Inflammatory macrophage (primary cell): ENCODE measurements around the gene ANO2.
A peak's percentile ranks its signal among the peaks of the same experiment; 100 is the strongest.

ENCODE experiments used
- DNase-seq, 2 donors: peaks; one replicate each; pipeline ENCODE4 v3.0.0-alpha.2; 2020 to 2022

ANO2 gene

GRCh38 chr12:5773550-5773949 is 171.5 kb downstream of the ANO2 start:
- DNase-seq = no peak

- DNase-seq = no peak
Observed at GRCh38 chr12:5771756-5772155, 173.3 kb downstream of the ANO2 start.

DNA sequence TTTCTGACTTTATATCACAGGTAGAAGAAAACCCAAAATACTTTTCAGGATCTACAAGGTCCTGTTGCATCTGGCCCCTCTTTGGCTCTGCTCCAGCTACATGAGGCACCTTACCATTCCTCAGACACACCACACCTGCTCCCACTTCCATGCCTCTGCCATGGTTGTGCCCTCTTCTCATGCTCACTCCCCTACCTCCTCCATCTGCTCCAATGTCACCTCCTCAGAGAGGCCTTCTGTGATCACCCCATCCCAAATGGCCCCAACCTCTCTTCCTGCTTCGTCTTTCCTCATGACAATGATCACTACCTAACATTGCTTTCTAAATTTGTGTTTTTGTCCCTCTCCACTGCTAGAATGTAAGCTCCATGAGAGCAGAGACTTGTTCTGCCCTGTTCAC is 174.3 kb downstream of the ANO2 start:
- DNase-seq = no peak

GRCh38 chr12:5768581-5769196 is 176.4 kb downstream of the ANO2 start:
- DNase-seq = no peak

DNA sequence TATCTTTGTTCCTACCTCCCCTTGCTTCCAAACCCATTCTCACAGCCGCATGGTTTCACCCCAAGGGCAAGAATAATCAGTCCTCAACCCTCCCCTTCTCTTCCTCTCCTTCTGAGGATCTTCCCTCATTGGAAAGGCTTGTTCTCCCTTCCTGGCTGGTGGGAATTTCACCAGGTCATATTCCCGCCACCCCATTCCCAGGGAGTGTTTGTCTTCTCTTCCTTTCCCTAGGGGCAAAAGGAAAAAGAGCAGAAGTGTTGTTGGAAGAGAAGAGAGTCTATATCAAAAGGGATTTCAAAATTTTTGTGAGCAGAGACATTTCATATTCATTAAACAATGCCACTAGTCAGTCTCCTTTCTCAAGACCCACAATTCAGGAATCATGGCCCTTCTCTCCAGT is 176.9 kb downstream of the ANO2 start:
- no peak for DNase-seq

GRCh38 chr12:5758347-5758746 is 186.7 kb downstream of the ANO2 start:
- DNase-seq = no peak

- DNase-seq = no peak
Observed at GRCh38 chr12:5756338-5756842, 188.7 kb downstream of the ANO2 start.

DNA sequence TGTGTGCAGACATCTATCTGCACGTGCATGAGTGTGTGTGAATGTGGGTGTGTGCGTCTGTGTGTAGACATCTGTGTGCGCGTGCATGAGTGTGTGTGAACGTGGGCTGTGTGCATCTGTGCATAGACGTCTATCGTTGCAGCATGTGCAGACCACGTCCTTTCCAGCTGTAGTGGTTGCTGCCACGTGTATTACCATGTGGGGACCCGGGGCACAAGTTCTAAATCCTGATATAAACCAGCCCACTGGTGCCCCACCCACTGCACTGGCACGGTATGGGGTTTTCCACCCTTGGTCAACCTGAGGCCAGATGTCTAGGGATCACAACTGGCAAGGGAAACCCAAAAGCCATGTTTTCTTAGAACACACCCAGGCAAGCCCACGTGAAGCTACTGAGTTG is 197.0 kb downstream of the ANO2 start:
- no peak for DNase-seq

DNA sequence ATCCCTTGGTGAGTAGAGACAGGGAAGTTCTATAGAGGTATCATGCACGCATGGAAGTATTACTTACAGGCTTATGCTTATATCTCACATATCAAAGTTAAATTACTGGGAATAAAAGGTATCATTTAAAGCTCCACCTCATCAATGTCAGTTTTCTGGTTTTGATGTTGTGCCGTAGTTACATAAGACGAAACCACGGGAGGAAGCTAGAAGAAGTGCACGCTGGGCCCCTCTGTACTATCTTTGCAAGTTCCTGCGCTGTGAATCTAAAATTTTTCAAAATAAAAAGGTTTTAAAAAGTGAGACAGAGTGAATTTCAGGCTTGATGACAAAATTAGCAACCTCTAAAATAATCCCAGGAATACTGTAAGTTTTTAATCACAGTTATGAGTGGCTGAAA is 198.1 kb downstream of the ANO2 start:
- DNase-seq = no peak

- no peak for DNase-seq
Observed at GRCh38 chr12:5746036-5746908, 198.8 kb downstream of the ANO2 start.

GRCh38 chr12:5745251-5745888 is 199.7 kb downstream of the ANO2 start:
- peak; percentile 54 to 76 for DNase-seq

- no peak for DNase-seq
Observed at GRCh38 chr12:5742258-5742657, 202.8 kb downstream of the ANO2 start.

DNA sequence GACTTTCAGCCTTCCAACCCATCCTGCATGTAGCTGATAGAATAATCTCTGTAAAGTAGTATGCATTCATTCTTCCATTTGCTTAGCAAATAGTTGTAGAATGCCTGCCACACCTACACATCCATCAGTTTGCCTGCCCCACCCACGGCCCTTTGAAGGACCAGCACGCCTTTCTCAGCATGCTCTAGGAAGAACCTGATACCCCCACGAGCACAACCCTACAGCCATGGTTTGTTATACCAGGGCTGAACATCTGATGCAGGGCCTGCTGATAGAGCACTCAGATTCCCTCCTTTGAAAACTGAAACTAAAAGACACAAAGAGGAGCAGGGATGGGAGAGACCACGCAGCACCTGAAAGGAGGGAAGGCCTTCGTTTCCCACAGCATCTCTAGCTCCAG is 205.1 kb downstream of the ANO2 start:
- no peak for DNase-seq

GRCh38 chr12:5737778-5738177 is 207.3 kb downstream of the ANO2 start:
- DNase-seq = no peak

DNA sequence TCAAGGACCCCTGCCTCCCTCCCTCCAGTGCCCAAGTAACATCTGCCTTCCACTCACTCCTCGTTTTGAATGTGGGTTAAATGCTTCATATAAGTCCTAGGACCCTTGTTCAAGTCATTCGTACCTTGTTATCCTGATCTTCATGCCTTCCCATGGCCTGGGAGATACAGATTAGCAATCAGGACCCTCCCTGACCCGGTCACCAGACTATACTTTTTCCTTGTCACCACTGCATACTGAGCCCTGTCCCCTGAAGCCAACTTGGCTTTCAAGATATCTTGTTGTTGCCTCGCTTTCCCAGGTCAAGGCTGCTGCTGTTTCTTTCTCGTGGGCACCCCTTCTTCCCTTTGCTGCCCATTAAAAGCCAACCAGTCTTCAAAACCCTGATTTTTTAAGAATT is 208.5 kb downstream of the ANO2 start:
- DNase-seq = no peak

DNA sequence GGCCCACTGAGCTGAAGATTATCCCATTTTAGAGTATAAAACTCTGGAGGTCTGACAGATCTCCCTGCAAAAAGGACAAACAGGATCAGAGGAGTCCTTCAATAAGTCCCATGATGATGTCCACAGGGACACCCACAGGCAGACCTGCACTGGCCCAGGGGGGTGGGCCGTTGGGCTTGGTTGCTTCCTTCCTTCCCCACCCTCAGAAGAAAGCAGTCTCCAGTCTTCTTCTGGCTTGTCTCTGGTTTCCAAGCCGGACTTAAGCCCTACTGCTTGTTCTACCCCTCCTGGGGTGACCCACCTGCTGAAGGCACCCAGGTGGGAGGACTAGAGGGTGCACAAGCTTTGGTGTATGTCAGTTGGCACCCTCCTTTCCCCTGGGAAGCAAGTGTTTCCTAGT is 209.0 kb downstream of the ANO2 start:
- no peak for DNase-seq

GRCh38 chr12:5733916-5734315 is 211.1 kb downstream of the ANO2 start:
- no peak for DNase-seq

DNA sequence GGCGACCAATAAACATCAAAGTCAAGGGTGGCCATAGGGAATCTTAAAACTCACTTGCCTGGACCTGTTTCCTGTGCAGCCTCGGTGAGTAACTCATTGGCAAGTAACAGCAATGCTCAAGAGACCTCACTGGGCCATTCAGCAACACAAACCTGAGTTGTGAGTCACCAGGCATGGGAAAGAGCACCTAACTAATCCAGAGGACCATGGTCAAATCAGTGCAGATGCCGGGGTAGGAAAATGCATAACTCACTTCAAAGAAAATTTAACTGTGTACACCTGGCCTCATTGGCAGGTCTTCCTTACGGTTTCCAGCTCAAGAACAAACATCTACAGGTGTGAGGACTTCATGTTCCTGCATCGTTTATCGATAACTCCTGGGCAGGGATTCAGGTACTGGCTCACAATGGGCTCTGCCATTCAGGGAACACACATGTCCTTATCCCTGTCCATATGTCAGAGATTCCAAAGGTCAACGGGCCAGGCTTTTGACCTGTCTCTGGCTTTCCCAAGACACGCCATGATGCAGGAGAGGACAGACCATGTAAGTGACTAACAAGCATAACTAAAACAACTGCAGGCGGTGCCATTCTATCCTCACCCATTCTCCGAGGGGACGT is 211.8 kb downstream of the ANO2 start:
- no peak for DNase-seq

GRCh38 chr12:5730962-5731361 is 214.1 kb downstream of the ANO2 start:
- no peak for DNase-seq

- DNase-seq = no peak
Observed at GRCh38 chr12:5723711-5724252, 221.3 kb downstream of the ANO2 start.

DNA sequence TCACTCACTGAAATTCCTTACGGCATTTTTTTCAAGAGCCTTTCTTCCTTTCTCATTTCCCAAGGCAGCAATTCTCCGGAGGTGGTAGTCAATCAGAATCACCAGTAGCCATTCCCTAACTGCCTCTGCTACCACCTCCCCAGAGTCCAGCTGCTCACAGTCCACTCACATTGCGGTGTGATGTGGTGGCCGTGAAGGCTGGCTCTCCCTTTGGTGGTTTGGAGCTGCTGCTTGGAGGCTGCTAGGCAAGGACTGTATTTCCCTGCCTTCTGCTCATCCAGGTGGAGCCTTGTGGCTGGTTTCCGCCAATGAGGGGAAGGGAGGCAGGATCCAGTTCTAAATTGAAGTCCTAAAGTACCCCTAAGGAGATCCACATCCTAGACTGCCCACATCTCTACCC is 222.0 kb downstream of the ANO2 start:
- DNase-seq = no peak

GRCh38 chr12:5720381-5721005 is 224.6 kb downstream of the ANO2 start:
- DNase-seq = no peak
